HG02884 (cell line): ENCODE data around the gene GRIN1.

Experiments used
- ATAC-seq: cut with Tn5 transposase; IDR thresholded peaks from one replicate; pipeline ENCODE4 v1.9.1; 2021; ENCODE audit warnings: mild to moderate bottlenecking, moderate library complexity; ENCODE audit not compliant: unreplicated experiment

GRIN1 gene

GRCh38 chr9:137173796-137174664 lies 35.1 kb downstream of the GRIN1 start:
- ATAC-seq = no peak

- no peak for ATAC-seq
Measured at GRCh38 chr9:137174722-137175293, 35.9 kb downstream of the GRIN1 start.

DNA sequence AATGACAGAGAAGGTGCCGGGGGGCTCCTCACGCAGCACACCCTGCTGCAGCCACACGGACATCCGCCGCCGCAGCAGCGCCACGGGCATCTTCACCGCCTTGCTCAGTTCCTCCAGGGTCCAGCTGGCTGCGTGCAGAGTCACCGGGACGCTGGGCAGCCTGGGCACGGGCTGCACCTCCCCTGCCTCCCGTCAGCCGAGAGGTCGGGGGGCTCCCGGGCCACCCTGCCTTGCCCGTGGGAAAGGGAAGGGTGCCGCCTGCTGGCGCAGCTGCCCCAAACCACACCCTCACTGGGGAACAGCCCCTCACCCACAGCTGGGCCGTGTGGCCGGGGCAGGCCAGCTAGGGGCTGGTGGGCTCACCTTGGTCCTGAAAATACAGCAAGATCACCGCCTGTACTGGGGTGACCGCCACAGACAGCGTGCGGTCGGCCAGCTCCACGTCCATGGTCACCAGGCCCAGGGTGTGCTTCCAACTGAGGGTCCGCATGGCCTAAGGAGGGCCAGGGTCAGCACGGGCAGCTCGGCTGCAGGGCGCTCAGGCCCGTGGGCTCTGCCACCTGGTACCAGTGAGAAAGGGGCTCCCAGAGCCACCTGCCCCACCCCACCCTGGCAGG lies 36.5 kb downstream of the GRIN1 start:
- no peak for ATAC-seq

DNA sequence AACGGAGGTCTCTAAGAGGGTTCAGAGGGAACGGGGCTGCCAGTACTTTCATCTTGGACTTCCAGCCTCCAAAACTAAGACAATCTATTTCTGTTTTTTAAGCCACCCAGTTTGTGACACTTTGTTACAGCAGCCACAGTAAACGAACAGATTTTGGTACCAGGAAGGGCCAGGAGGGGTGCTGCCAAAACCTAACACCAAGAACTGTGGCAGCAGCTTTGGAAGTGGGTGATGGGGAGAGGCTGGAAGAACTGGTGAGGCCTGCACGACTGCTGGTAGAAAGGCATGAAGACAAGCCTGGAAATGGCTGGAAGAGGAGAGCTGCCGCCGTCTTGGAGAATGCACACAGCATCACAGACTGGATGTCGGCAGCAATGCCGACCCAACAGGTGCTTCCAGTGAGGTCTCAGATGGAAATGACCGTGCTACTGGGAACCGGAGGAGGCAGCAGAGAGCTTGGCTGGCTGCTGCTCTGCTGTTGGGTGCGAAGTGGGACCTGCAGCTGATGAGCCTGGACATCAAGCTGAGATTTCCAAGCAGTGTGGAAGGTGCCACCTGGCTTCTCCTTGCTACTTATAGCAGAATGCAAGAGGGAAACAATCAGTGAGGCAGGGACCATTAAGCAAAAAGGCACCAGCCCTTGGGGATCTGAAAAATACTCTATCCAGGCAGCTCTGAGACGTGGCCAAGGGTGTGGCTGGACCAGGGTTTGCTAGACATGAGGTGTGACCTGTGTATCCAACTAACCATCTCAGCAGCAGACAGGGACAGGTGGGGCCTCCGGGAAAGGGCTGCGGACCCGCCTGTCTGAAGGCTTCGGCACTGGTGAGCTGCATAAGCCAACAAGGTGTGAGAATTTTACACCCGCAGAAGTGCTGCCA lies 37.6 kb downstream of the GRIN1 start:
- no peak for ATAC-seq

DNA sequence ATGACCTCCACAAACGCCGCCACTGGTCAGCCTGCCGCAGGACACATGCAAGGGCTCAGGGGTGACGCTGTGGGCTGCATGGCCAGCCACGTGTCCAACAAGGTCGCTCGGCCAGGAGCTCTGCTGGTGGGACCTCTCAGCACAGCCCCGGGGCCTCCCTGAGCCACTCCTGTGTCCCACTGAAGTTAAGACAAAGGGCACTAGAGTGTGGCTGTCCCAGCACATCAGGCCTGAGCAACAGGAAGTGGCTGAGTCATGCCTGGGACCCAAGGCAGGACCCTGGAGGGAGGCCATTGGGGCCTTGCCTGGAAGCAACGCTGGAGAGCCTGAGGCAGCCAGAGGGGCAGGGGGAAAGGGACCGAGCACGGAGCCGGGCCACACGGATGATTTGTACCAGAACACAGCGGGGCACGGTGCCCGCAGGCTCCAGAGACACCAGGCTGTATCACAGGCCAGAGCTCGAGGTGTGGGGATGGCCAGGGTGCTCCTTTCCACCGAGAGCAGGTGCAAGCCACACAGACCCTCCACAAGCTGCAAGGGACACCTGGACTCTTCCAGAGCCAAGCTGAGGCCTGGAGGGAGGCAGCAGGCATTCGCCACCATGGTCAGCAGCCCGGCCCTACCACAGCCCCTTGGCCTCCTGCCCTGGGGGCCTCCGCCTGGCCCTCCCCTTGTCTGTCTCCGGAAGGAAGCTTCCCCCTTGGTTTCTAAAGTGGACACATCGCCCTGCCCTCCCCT lies 39.4 kb downstream of the GRIN1 start:
- ATAC-seq = no peak

GRCh38 chr9:137178939-137179630 lies 40.1 kb downstream of the GRIN1 start:
- ATAC-seq = no peak

GRCh38 chr9:137179761-137180160 lies 40.8 kb downstream of the GRIN1 start:
- no peak for ATAC-seq

DNA sequence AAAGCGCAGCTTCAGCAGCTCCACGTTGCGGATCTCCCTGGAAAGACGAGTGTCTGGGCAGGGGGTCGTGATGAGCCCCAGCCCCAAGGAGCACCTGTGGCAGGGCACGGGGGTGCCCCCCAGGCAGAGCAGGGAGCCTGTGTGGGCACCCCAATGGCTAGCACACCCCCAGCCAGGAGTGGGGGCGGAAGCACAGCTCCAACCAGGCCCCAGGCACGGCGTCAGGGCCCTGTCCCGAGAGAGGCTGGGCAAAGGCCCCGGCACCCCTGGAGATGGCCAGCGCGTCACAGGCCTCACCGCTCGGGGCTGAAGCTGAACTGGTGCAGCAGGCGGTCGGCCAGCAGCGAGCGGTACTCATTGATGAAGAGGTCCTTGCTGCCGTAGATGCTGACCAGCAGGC lies 41.5 kb downstream of the GRIN1 start:
- no peak for ATAC-seq

GRCh38 chr9:137181680-137182079 lies 42.7 kb downstream of the GRIN1 start:
- no peak for ATAC-seq

GRCh38 chr9:137182836-137183235 lies 43.9 kb downstream of the GRIN1 start:
- no peak for ATAC-seq

DNA sequence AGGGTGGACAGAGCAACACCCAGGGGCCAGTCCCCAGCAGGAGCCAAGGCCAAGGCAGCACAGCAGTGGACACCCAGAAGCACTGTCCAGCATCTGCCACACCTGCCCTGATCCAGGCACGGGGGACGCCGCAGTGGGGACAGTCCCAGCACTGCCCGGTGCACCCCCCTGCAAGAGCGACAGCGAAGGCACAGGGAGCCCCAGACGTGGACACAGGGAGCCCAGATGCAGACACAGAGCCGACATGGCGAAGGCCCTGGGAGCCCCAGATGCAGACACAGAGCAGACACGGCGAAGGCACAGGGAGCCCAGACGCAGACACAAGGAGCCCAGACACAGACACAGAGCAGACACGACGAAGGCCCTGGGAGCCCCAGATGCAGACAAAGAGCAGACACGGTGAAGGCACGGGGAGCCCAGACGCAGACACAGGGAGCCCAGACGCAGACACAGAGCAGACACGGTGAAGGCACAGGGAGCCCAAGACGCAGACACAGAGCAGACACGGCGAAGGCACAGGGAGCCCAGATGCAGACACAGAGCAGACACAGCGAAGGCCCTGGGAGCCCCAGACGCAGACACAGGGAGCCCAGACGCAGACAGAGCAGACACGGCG lies 45.1 kb downstream of the GRIN1 start:
- no peak for ATAC-seq

GRCh38 chr9:137184881-137185660 lies 46.1 kb downstream of the GRIN1 start:
- no peak for ATAC-seq

DNA sequence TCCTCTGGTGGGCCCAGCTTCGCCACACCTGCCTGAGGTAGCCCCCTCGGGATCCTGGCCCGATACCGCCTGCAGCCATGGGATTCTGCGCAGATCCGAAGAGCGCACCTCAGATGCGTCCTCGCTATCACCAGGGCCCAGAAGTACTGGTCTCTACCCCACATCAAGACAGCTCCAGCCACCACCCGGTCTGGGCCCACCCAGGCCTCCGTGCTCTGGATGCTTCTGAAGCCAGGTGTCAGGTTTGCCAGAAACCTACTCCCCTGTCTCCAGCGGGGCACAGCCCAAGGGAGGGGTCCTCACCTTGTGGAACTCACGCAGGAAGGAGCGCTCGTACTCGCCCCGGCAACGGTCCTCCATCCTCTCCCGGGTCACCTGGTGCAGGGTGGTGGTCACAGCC lies 47.0 kb downstream of the GRIN1 start:
- no peak for ATAC-seq

GRCh38 chr9:137186385-137186784 lies 47.4 kb downstream of the GRIN1 start:
- no peak for ATAC-seq

DNA sequence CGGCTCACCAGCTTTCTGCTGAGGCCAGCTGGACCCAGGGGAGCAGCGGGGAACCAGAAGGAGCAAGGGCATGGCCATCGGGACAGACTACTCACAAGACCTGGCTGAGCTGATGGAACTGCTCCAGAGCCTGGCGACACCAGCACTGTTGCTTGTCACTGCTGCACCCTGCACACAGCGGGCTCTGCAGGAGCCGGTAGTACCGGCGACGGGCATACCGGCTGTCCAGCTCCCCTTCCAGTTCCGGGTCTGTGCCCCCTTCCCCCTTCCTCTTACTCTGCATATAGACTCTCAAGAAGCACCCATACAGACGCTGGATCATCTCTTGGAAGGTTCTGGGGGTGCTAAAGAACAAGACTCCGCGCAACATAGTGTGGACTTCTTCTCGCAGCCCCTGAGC lies 48.4 kb downstream of the GRIN1 start:
- no peak for ATAC-seq

- no peak for ATAC-seq
Measured at GRCh38 chr9:137188086-137188489, 49.1 kb downstream of the GRIN1 start.

DNA sequence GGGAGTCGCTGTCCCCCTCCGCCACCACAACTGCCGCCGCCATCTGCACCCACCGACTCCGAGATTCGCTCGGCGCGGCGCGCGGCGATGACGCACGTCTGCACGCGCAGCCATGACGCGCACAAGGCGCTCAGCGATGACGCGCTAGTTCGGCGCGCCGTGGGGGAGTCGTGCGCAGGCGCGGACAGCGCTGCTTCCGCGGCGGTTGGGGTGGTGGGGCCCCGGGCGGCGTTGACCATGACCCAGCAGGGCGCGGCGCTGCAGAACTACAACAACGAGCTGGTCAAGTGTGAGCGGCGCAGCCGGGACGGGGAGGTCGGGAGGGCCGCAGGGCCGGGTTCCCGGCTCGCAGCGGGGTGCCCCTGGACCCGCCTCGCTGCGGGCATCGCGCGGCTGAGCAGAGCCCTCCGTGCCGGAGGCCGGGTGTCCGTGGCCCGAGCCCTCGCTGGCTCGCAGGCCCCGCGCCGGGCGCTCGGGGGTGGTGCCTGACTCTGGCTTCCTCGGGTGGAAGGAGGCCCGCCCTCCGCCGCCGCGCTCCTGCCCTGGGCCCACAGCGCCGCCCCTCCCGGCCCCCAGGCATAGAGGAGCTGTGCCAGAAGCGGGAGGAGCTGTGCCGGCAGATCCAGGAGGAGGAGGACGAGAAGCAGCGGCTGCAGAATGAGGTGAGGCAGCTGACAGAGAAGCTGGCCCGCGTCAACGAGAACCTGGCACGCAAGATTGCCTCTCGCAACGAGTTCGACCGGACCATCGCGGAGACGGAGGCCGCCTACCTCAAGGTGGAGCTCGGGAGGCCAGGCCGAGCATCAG lies 49.7 kb downstream of the GRIN1 start, which contains the start of the genes ANAPC2 and SSNA1:
ANAPC2 (minus strand) TSS at position 71 of the 807 bp plus-strand sequence; CDS start at position 43, 28 bp downstream.
SSNA1 (plus strand) TSS at position 187 of the 807 bp plus-strand sequence; CDS start at position 238, 51 bp downstream.
- ATAC-seq = peak; percentile 74
